NOMO-1 treated with dmso at 0.1 percent for 144 hours (cell line): ENCODE data around the gene CIAO2B.

Source experiments
- DNase-seq: peaks from one replicate; lab custom pipeline; 2025; ENCODE audit not compliant: unreplicated experiment; lab: John Stamatoyannopoulos, UW

Gene CIAO2B

DNA sequence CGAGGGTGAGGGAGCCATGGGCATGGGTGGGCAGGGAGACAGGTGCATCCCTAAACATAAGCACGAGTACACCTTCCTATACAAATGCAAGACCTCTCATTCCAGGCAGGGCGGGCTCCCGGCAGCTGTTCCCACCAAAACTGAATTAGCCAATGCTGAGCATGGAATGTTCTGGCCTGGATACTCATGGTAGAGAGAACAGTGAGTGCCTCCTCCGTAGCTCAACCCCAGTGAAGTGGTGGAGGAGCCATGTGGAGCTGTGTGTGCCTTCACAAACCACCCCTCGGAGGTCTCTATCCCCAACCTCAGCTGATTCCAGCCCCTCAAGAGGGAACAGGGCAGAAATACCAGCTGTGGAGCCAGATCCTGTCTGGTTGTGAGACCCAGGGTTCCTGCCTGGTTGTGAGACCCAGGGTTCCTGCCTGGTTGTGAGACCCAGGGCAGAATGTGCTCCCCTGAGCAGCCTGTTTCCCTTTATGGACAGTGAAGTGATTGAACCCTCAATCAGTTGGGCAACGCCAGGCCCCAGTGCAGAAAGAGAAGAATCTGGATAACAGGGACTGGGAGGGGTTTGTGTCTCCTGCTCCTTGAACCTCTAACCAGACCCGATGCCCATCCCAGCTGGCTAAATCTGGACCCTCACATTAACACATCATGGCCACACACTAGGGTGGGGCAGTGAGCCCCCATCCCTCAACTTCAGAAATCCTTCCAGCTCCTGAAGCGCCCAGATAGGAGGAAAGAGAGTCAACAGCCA, 13.1 kb downstream of the CIAO2B start:
- no peak for DNase-seq

DNA sequence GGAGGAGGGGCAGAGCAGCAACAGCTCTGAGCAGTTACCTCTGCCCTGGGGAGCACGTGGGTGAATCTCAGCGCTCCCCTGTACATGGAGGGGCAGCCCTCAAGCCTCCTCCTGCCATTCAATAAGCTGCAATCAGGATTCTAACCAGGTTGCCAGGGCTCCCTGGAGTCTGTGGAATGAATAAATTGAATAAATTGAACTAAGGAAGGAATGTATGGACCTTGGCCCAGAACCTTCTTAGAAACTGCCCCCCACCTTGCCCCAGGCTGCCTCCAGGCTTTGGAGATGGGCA, 14.0 kb downstream of the CIAO2B start:
- no peak for DNase-seq

GRCh38 chr16:66919569-66920298, 14.5 kb downstream of the CIAO2B start:
- DNase-seq = no peak

DNA sequence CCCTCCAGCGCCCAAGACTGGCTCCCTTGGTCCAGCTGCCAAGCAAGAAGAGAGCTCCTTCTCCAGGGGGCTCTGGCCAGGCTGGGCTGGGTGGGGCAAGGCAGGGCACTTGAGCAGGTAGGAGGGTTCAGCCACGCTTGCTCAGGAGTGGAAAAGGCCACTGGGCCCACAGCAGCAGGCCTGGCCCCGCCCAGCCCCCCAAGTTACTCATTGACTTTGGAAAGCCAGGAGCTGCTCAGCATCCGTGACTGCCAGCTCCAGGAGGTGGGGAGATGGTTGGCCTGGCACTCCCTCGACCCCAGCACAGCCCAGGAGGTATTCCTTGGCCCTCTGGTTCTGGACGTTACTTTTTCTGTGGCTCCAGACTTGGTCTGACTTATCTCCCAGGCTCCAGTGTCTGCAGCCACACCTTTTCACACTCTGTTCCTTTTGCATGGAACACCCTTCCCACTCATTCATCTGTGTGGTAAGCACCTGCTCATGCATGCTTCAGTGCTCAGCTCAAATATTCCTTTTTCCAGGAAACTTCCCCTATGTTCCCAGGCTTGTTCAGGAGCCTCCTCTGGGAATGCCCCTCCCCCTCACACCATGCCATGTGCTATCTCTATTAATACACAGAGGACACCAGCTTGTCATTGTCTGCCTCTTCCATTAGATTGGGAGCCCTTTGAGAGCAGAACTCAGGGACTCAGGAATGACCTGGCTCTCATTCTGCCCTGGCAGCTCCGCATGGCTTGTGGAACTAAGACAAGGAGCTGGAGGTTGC, 15.2 kb downstream of the CIAO2B start, which contains the start of gene CDH16:
Gene CDH16, minus strand, starts transcription at position 83 of the 766 bp plus-strand sequence. CDS start 820 bp downstream, outside the sequence.
- no peak for DNase-seq

DNA sequence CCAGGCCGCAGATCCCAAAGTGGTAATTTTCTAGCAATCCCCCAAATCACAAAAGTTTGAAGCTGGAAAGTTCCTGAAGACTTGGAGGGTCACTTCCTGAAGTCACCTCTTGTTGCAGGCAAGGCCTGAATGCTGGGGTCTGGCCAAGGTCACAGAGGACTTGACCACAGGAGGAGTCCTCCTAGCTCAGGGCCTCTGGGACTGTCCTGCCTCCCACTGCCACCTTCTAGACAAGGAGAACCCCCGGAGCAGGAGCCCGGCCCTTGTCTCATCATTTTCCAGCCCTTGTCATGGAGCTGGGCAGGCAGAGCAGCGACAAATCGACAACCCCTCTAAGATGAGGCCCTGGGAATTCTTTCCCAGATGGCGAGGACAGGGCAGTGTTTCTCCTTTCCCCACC, 15.8 kb downstream of the CIAO2B start:
- DNase-seq = no peak

GRCh38 chr16:66917741-66918140, 16.5 kb downstream of the CIAO2B start:
- no peak for DNase-seq

DNA sequence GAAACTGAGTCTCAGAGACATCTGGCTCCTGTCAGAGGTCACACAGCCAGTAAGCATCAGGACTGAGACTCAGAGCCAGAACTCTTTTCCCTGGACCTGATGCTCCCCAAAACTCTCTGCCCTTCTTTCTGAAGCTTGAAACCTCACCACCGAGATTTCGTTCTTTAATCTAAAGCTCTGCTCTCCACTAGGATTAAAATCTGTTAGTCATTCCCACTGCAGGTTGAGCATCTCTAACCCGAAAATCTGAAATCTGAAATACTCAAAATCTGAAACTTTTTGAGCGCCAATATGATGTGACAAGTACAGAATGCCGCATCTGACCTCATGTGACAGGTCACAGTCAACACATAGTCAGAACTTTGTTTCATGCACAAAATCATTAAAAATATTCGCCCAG, 17.7 kb downstream of the CIAO2B start:
- no peak for DNase-seq

GRCh38 chr16:66915041-66915440, 19.2 kb downstream of the CIAO2B start:
- DNase-seq = no peak

GRCh38 chr16:66914541-66914940, 19.7 kb downstream of the CIAO2B start:
- DNase-seq = no peak

- no peak for DNase-seq
These were observed 20.5 kb downstream of the CIAO2B start for GRCh38 chr16:66913711-66914110.

GRCh38 chr16:66913081-66913480, 21.1 kb downstream of the CIAO2B start:
- no peak for DNase-seq

DNA sequence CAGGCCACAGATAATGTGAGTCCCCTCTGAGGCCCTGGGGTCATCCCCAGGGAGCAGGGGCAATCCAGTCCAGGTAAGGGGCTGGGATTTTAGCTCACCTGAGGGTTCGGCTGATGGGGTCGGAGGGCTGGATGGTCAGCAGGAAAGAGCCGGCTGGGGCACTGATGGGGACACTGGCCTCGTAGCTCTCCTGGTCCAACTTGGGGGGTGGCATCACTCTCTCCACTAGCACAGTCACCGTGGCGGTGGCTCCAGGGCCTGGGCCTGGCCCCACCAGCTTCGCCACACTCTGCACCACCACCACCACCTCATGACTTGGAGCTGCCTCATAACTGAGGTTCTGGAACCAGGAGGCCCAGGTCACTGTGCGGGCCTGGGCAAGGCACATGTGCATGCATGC, 22.4 kb downstream of the CIAO2B start:
- DNase-seq = no peak

DNA sequence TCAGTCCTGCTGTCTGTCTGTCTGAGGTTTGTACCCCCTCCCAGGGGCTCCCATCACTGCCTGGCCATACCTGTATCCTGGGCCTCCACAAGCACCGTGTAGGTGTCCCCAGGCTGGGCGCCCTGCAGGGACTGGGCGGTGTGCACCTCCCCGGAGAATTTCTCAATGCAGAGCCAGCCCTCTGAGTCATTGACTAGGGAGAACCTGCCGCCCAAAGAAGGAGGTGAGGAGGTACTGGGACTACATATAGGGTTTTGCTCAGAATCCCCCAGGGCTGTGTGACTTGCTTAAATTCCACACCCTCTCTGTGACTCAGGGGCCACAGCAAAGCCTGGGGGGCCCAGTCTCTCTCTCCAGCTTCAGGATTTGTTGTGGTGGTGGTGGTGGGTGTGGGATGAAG, 23.1 kb downstream of the CIAO2B start:
- DNase-seq = no peak

- no peak for DNase-seq
These were observed 23.8 kb downstream of the CIAO2B start for GRCh38 chr16:66910175-66910940.

DNA sequence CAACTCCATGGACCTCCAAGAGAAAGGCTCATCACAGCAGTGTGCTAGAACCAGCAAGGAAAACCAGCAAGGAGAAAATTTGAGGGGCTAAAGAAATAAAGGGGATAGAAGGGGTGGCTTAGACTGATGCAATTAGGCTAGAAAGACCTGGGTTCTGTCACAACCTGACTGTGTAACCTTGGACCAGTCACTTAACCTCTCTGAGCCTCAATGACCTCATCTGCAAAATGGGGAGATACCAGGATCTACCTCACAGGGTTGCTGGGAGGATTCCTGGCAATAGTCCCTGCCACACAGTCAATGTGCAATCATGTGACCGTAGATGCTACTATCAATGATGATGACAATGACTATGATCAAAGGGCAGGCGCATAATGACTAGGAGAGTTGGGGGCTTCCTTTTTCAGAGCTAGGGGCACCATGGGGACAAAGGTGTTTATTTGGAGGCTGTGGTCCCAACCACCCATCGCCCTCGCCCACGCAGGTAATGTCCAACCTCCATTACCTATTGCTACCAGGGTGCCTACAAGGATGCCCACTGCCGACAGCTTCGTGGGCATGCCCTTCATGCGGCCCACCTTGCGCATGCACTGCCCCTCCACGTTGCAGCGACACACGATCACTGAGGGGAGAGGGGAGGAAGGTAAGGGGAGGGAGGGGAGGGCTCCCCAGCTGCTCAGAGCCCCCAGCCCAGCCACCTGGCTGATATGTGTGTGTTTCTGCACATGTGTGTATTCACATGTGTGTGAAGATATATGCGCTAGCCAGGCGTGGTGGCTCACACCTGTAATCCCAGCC, 25.2 kb downstream of the CIAO2B start:
- DNase-seq = no peak

GRCh38 chr16:66908116-66908515, 26.1 kb downstream of the CIAO2B start:
- DNase-seq = no peak

DNA sequence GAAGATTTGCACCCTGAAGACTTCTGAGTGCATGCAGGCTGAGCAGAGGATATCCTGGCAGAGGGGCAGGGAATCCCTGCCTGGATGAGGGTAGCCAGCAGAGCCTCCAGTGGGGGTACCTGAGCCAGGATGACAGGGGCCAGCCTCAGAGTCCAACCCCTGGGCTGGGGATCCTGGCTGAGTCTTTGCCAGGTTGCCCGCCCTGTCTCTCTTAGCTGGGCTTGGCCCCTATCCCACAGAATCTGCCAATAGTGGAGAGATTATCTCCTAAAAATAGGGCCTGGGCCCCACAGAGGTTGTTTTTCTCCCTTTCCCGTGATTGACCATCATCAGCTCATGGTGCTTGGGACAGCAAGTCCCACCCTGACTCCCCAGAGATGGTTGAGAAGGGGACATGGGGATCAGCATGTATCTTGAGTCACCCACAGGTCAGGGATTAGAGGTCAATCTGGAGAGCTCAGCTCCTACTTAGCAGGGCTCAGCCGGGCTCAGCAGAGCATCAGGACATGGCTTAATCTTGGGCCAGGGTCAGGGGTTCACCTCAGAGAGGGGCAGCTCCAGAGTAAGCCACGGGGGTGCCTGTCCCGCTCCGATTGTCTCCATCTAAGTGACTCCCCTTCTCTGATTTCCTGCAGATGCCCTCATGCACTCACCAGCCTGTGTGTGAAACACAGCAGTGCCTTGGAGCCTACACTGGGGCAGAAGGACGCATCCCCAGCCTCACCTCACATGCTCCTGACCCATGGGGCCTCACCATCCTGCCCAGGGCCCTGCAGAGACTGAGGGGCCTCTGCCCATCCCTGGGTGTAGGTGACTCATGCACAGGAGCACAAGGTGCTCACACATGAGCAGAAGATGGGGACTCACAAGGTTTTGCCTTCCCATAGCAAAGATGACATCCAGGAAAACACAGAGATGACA, 27.0 kb downstream of the CIAO2B start:
- no peak for DNase-seq

DNA sequence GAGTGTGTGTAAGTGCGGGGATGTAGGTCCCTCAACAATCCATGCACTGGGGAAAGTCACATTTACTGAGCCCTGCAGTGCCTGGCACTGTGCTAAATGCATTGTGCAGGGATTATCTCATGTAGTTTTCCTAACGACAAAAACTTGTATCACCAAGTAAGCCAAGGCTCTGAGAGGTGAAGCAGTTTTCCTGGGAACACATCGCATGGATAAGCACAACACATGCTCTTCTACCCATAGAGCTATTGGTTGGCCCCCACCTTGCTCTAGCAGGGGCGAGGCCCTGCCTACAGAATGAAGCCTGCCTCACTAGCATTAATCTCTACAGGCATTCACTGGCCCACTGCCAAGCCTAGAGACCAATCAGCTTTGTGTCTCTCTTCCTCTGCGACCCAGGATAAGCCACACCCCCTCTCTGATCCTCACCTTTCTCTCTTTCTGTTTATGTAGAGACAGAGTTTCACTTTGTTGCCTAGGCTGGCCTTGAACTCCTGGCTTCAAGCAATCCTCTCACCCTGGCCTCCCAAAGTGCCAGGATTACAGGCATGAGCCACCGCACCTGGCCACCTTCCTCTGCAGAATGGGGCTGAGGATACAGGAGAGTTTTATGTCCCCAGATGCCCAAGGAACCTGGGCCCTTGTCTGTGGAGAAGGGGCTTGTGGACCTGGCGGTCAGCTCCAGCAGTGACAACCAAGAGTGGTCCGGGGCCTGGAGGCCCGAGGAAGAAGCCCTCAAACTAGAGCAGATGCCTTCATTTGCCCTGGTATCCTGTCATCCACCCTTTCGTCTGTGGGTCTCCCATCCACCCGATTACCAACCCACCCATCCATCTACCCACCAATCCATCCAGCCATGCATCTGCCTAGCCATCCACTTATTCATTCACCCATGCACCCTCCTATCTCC, 28.3 kb downstream of the CIAO2B start:
- no peak for DNase-seq
